PC-3 (cell line): Measurements from ENCODE around the gene TRIM14.

ENCODE experiments used
- CTCF ChIP-seq: fragments of 300-600 bp; sonication (generic); conservative IDR thresholded peaks from 2 replicates; pipeline ENCODE4 v1.5.1; 2017; ENCODE audit warnings: antibody characterized with exemption, low read depth, mild to moderate bottlenecking, low read length
- EZH2 ChIP-seq: fragments of 300-600 bp; sonication (generic); IDR thresholded peaks from one replicate; pipeline ENCODE4 v1.6.1; 2017; ENCODE audit warnings: antibody characterized with exemption, mild to moderate bottlenecking, low read length; ENCODE audit not compliant: unreplicated experiment
- EZH2phosphoT487 ChIP-seq: fragments of 300-600 bp; sonication (generic); IDR thresholded peaks from 2 replicates; pipeline ENCODE4 v1.6.1; 2018; ENCODE audit warnings: mild to moderate bottlenecking, antibody characterized with exemption, low read length, borderline replicate concordance

GRCh38 chr9:98146101-98146991 is 27.3 kb upstream of the TRIM14 start:
- TF ChIP-seq EZH2 (no peak), CTCF (no peak), EZH2phosphoT487 (no peak)
